Chondrocyte (in vitro differentiated cells): ENCODE data around the gene ADAMTS10. TPM values are rescaled to one million over a fixed set of nuclear protein-coding genes. Genes with fewer than 3 reads are reported as not detected.
"Not testable (repeated sequence)": the region's sequence is repeated elsewhere in the genome, so short reads cannot be mapped to it uniquely, and the experiment has no call there.

Experiments
- DNase-seq: peaks from one replicate; pipeline ENCODE4 v3.0.0; 2021; ENCODE audit warnings: mixed read lengths, low spot score
- H3K27ac Mint-ChIP-seq: one replicate; pipeline ENCODE4 v1.8.0; 2021; ENCODE audit warnings: mild to moderate bottlenecking, moderate library complexity, mixed read lengths; ENCODE audit not compliant: unreplicated experiment
- H3K27me3 Mint-ChIP-seq: 2 replicates; pipeline ENCODE4 v1.8.0; 2021; ENCODE audit warnings: low read depth, mixed read lengths
- H3K36me3 Mint-ChIP-seq: 2 replicates; pipeline ENCODE4 v1.8.0; 2021; ENCODE audit warnings: low read depth, mixed read lengths
- H3K4me1 Mint-ChIP-seq: 2 replicates; pipeline ENCODE4 v1.8.0; 2021; ENCODE audit warnings: low read depth, mild to moderate bottlenecking, mixed read lengths
- H3K4me3 Mint-ChIP-seq: one replicate; pipeline ENCODE4 v1.8.0; 2021; ENCODE audit warnings: mild to moderate bottlenecking, moderate library complexity, mixed read lengths; ENCODE audit not compliant: unreplicated experiment
- H3K9me3 Mint-ChIP-seq: 2 replicates; pipeline ENCODE4 v1.8.0; 2021; ENCODE audit warnings: low read depth, mixed read lengths
- CTCF ChIP-seq: fragments of 200-600 bp; sonication (generic); IDR thresholded peaks from 2 replicates; pipeline ENCODE4 v1.5.0; 2021; ENCODE audit warnings: antibody characterized with exemption, mild to moderate bottlenecking, moderate library complexity
- total RNA-seq: library from RNA; stranded (reverse); gene quantifications from 3 replicates; pipeline ENCODE4 v1.2.1, GENCODE V29; 2021

Gene ADAMTS10
- total RNA-seq, 1 donor from 2014 or later: 73.6 TPM

GRCh38 chr19:8640402-8641004 lies 30.0 kb upstream of the ADAMTS10 start:
- Mint-ChIP-seq H3K27me3 (peaks cover 15% of the 10 kb centered on the region), H3K27ac (no peak overlapping the region), H3K4me1 (peaks cover 24% of the 10 kb centered on the region), H3K4me3 (no peak overlapping the region), H3K9me3 (no peaks in the 10 kb centered on the region), H3K36me3 (no peaks in the 10 kb centered on the region)
- no peak for DNase-seq
- no peak for TF ChIP-seq CTCF

DNA sequence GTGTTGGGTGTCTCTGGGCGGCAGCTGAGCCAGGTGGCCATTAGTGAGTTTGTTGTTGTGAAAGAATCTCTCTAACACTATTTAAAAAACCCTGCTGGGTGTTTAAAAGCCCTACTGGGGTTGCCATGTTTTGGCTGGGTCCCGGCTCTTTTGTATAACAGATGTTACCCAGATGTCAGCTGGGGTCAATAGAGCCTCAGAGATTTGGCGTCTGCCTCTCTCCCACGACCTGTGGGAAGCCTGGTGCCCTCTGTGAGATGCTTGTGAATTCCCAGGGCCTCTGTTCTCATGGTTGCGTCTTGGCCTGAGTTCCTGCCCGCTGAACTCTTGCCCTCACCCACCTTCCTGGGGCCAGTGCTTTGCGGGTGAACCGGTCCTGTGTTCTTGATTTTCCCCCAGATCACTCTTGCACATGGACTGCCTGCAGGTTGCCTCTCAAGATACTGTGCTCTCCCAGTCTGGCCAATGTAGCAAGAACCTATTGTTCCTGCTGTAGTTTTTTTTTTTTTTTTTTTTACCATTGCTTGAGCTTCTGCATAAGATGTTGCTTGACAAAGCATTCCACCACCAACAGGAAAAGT lies 29.4 kb upstream of the ADAMTS10 start:
- no peak for DNase-seq
- no peaks in the 10 kb centered on the region for H3K9me3 Mint-ChIP-seq
- H3K36me3 Mint-ChIP-seq: no peaks in the 10 kb centered on the region
- H3K27ac Mint-ChIP-seq: no peak overlapping the region
- H3K4me1 Mint-ChIP-seq: peaks cover 27% of the 10 kb centered on the region
- no peak for TF ChIP-seq CTCF
- H3K4me3 Mint-ChIP-seq: no peak overlapping the region
- H3K27me3 Mint-ChIP-seq: peaks cover 13% of the 10 kb centered on the region

GRCh38 chr19:8638078-8638619 lies 27.6 kb upstream of the ADAMTS10 start:
- no peaks in the 10 kb centered on the region for H3K9me3 Mint-ChIP-seq
- TF ChIP-seq CTCF: no peak
- H3K27me3 Mint-ChIP-seq: peaks cover 2% of the 10 kb centered on the region
- no peaks in the 10 kb centered on the region for H3K36me3 Mint-ChIP-seq
- peaks cover 27% of the 10 kb centered on the region for H3K4me1 Mint-ChIP-seq
- no peak for DNase-seq
- peak overlapping the region; percentile 70 for H3K27ac Mint-ChIP-seq
- H3K4me3 Mint-ChIP-seq: peak overlapping the region; percentile 44

- not testable (repeated sequence) for H3K9me3 Mint-ChIP-seq, DNase-seq, H3K36me3 Mint-ChIP-seq, H3K27me3 Mint-ChIP-seq, H3K27ac Mint-ChIP-seq, H3K4me3 Mint-ChIP-seq
- peaks cover 29% of the 10 kb centered on the region for H3K4me1 Mint-ChIP-seq
These were observed 26.6 kb upstream of the ADAMTS10 start for GRCh38 chr19:8637070-8637469.

- no peak for DNase-seq
- H3K4me3 Mint-ChIP-seq: no peak overlapping the region
- H3K4me1 Mint-ChIP-seq: peaks cover 42% of the 10 kb centered on the region
- no peaks in the 10 kb centered on the region for H3K36me3 Mint-ChIP-seq
- TF ChIP-seq CTCF: no peak
- no peaks in the 10 kb centered on the region for H3K27me3 Mint-ChIP-seq
- H3K9me3 Mint-ChIP-seq: no peaks in the 10 kb centered on the region
- H3K27ac Mint-ChIP-seq: no peak overlapping the region
These were observed 24.9 kb upstream of the ADAMTS10 start for GRCh38 chr19:8635422-8635821.

GRCh38 chr19:8631425-8631819 lies 20.9 kb upstream of the ADAMTS10 start:
- H3K4me3 Mint-ChIP-seq: no peak overlapping the region
- H3K27me3 Mint-ChIP-seq: no peaks in the 10 kb centered on the region
- DNase-seq: no peak
- no peak for TF ChIP-seq CTCF
- no peaks in the 10 kb centered on the region for H3K9me3 Mint-ChIP-seq
- H3K27ac Mint-ChIP-seq: peak overlapping the region; percentile 79
- H3K36me3 Mint-ChIP-seq: no peaks in the 10 kb centered on the region
- peaks cover 23% of the 10 kb centered on the region for H3K4me1 Mint-ChIP-seq
